HG03575 (cell line): ENCODE data around the gene SOX6.
"Not testable (repeated sequence)": the region's sequence is repeated elsewhere in the genome, so short reads cannot be mapped to it uniquely, and the experiment has no call there.

ENCODE experiments used
- ATAC-seq: cut with Tn5 transposase; IDR thresholded peaks from one replicate; pipeline ENCODE4 v1.9.1; 2021; ENCODE audit not compliant: unreplicated experiment, insufficient number of reproducible peaks, low FRiP score; ENCODE audit errors: extremely low read depth

The SOX6 gene

DNA sequence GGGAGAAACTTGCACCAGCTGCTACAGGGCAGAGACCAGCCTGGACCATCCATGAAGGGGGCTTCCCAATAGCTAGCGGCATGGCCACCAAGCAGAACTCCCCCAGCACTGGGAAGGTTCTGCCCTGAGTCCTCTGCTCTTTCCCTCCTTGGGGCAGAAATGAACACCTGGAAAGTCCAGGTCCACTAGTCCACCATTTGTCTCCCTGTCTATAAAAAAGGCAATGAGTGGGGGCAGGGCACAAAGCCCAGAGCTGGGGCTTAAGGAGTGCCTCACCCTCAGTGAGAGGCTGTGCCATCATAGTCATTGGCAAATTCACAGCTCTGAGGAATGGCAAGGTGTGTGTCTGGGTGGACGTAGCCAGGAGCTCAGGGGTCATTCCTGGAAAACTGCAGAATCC is 420.3 kb downstream of the SOX6 start:
- ATAC-seq: no peak

DNA sequence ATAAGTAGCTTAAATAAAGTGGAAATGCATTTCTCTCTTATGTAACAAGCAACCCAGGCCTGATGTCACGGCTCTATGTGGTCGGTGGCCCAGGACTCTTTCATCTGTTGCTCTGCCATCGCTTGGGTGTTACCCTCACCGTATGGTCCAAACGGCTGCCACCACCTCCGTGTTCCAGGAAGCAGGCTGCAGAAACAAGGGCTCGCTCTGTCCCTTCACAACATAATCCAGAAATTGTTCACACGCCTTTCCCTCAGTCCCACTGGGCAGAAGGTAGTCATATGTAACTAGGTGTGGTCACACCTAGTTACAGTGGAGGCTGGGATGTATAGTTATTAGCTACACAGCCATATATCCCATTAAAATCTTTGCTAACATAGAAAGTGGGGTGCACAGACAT is 421.0 kb downstream of the SOX6 start:
- no peak for ATAC-seq

DNA sequence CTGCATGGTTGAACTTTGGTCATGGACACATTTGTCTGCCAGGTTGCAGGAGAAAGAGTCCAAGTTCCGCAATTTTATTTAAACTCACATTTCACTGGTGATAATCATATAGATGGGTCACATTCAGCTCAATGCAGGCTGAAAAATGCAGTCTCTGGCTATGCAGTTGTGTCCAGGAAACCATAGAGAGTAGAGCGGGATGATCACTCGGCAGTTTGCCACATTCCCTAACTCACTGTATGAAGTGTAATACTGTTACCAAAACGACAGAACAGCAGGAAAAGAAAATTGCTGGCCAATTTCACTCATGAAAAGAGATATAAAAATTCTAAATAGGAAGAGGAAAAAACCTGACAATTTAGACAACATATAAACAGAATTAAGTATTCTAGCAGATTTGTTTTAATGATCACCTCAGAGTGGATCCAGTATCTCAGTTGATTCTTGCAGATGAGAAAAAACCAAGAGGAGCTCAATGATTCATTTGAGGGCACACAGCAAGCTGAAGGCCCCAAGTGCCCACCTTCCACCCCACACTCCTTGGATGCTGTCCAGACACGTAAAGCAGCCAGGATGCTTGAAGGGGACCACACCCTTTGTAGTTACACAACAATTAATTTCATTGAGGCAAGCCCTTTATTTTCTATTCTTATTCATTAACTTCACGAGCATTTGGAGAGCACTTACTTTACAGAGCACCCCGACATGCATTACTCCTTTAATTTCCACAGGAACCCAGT is 422.3 kb downstream of the SOX6 start:
- ATAC-seq: no peak

DNA sequence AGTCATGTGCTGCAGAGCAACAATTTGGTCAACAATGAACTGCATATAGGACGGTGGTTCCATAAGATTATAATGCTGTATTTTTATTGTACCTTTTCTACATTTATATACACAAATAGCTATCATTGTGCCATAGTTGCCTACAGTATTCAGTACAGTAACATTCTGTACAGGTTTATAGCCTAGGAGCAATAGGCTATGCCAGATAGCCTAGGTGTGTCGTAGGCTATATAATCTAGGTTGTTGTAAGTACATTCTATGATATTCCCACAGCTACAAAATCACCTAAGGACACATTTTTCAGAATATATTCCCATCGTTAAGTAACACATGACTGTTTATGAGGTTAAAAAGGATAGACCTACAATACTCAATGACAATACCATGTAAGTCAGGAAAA is 423.9 kb downstream of the SOX6 start:
- no peak for ATAC-seq

DNA sequence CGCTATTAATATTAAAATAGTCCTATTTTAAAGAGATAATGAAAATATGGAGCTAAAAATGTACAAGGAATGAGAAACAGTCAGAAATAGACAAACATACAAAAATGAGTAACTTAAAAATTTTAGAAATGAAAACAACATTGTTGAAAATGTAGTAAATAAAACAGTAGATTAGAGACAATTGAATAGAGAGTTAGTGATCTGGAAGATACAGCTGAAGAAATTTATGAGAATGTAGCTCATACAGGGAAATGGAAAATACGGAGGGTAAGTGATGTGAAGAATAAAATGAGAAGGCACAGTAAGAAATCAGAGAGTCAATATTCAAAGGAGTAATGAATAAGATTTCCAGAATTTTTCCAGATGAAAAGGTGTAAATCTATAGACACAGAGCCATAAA is 424.8 kb downstream of the SOX6 start:
- no peak for ATAC-seq

DNA sequence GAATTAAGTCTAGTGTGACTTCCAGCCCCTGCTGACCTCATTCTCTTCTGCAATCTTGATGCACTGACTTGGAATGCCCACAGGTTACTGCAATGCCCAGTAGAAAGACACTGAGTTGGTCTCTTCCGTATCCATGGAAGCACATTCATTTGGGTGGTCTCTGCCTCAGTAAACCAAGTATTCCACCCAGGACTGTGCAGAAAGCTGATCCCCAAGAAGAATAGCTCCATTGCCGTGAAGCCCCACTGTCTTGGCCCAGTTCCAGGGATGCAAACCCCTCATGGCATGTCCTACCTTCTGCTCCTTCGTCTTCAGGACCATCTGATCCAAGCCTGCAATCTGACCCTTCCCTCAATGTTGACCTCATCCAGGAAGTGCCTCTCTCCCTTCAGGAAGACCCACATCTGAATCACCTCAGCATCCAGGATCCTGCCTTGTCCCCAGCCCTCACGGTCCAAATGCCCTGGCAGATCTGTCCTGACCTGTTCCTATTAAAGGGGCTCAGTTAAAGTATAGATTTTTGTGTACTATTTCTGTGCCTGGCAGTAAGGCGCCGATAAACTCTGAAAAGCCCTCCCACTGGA is 425.8 kb downstream of the SOX6 start:
- ATAC-seq: no peak

DNA sequence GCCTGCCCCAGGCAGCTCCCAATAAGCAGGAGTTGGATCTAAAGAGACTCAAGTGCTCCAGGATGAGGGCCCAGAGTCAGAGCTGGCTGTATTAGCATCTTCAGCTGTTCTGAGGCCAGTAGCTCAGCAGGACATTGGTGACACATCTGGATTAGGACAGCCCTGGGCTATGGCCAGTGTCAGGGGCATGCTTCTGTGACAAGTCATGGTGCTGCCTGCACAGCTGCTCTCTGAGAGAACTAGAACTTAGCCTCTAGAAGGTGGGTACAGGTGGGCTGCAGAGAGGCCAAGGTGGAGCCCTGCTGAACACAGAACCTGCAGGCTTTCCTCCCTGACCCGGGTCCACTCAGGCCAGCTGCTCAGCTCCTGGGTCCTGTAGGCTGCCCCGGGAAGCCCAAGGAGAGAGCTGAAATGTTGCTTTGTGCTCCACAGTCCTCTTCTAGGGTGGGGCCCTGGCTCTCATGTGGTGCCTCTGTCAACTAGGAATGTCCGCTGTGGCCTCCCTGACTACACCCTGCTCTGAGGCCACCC is 426.9 kb downstream of the SOX6 start:
- no peak for ATAC-seq

GRCh38 chr11:15927864-15928217 is 428.5 kb downstream of the SOX6 start:
- ATAC-seq: no peak

DNA sequence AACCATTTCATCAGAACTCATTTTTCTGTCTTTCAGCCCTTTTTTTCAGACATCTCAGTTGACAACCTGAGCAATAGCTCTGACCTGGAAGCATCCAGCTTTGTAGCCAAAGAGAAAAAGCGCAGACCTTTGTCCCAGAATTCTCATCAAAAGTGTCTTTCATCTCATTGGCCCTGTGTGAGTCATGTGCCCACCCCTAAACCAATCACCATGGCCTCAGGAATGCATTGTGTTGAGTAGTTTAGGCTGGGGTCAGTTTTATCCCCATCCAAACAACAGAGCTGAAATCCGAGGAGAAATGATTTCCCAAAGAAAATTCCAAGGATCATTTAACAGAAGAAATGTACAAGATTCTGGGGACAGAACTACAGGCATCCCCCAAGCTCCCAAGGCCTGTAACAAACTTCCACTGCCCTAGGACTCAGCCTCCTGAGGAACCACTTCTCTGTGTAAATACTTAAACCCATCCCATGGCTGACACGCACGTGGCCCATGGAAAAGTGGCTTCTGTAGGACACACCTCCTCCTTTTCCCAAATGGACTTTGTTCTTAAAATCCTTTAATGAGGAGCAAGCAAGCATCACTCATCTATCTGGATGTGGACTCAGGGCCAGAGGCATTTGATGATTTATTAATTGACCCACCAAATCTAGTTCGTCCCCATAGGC is 429.0 kb downstream of the SOX6 start:
- no peak for ATAC-seq

DNA sequence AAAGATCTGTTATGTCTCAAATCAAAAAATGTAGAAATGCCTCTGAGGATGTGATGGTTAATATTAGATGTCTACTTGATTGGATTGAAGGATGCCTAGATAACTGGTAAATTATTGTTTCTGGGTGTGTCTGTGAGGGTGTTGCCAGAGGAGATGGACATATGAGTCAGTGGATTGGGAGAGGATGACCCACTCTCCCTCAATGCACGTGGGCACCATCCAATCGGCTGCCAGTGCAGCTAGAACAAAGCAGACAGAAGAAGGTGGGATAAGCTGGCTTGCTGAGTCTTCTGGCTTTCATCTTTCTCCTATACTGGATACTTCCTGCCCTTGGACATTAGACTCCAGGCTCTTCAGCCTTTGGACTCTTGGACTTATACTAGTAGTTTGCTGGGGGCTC is 430.3 kb downstream of the SOX6 start:
- no peak for ATAC-seq

- ATAC-seq: no peak
Observed at GRCh38 chr11:15923183-15923582, 433.2 kb downstream of the SOX6 start.

DNA sequence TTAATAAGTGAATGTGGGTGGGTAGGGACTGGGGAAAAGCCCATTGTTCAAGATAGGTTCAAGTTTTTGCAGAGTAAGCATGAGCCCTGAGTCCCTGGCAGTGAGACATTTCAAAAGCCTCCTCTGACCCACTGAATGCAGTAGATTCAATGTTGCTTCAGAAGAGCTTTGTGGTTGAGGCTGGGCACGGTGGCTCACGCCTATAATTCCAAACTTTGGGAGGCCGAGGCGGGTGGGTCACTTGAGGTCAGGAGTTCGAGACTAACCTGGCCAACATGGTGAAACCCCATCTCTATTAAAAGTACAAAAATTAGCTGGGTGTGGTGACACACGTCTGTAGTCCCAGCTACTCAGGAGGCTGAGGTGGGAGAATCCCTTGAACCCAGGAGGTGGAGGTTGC is 433.6 kb downstream of the SOX6 start:
- not testable (repeated sequence) for ATAC-seq

GRCh38 chr11:15920856-15921629 is 435.3 kb downstream of the SOX6 start:
- ATAC-seq: no peak

DNA sequence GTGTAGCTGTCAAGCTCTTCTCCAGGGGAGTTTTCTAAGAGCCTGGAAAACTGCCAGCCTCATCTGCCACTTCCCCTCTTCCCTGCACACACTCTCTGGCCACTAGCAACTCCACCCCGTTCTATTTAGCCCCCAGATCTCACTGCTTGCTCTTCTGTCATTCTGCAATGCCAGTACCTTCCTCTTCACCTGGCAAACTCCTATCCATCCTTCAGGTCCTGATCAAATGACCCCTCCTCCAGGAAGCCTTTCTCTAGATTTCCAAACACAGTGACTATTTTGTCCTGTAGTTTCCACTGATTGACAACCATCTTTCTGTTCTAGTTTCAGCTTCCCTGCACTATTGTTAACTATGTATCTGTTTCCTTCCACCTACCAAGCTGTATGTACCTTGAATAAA is 437.7 kb downstream of the SOX6 start:
- no peak for ATAC-seq

DNA sequence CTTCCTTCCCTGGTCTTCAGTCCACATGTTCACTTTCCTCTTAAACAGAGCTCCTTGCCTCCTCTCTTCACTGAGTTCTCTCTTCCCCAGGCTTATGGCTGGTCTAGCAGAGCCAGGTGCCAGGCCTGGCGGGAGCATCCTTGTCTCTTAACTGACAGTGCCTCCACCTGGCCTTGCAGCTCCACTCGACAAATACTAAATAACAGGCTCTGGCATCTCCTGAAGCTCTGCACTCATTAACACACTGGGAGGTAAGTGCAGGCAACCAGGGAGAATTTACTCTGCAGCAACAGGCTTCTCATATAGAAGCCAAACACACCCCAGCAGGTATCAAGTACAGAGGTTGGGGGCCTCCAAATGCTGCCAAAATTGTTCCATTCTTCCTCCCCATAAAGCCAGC is 438.1 kb downstream of the SOX6 start:
- no peak for ATAC-seq
